Stimulated activated CD4-positive, alpha-beta T cell treated with anti-CD3 and anti-CD28 coated beads, Interleukin-1b, Interleukin-23, amount 100 ng/mL, for 1 hour (primary cell): ENCODE results near the gene TMCC1.
"Not testable (repeated sequence)": the region's sequence is repeated elsewhere in the genome, so short reads cannot be mapped to it uniquely, and the experiment has no call there.

Source experiments
- DNase-seq, 2 donors: peaks; one replicate each; pipeline ENCODE4 v3.0.0-alpha.2; 2020; ENCODE audit warnings: low read depth in 2 of 2

The TMCC1 gene

GRCh38 chr3:129686941-129687340 is 206.6 kb downstream of the TMCC1 start:
- no peak for DNase-seq

GRCh38 chr3:129684270-129684669 is 209.2 kb downstream of the TMCC1 start:
- DNase-seq = no peak

- no peak for DNase-seq
These were observed 210.3 kb downstream of the TMCC1 start for GRCh38 chr3:129683201-129683600.

- DNase-seq = no peak
These were observed 216.5 kb downstream of the TMCC1 start for GRCh38 chr3:129676985-129677384.

- DNase-seq = not testable (repeated sequence)
These were observed 218.8 kb downstream of the TMCC1 start for GRCh38 chr3:129674798-129675123.

- DNase-seq = no peak
These were observed 219.4 kb downstream of the TMCC1 start for GRCh38 chr3:129673897-129674797.

GRCh38 chr3:129673012-129673411 is 220.5 kb downstream of the TMCC1 start:
- no peak for DNase-seq

DNA sequence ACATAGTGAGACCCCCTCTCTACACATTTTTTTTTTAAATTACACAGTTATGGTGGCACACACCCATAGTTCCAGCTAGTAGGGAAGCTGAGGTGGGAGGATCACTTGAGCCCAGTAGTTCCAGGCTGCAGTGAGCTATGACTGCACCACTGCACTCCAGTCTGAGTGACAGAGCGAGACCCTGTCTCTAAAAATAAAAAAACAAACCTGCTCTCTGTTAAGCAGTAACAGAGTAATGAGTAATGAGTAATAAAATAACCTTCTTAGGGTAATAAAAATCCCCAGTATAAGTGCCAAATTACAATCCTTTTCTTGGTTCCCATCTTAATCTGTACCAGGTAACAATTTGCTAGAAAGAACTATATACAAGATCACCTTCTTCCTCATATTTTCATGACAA is 221.1 kb downstream of the TMCC1 start:
- no peak for DNase-seq

DNA sequence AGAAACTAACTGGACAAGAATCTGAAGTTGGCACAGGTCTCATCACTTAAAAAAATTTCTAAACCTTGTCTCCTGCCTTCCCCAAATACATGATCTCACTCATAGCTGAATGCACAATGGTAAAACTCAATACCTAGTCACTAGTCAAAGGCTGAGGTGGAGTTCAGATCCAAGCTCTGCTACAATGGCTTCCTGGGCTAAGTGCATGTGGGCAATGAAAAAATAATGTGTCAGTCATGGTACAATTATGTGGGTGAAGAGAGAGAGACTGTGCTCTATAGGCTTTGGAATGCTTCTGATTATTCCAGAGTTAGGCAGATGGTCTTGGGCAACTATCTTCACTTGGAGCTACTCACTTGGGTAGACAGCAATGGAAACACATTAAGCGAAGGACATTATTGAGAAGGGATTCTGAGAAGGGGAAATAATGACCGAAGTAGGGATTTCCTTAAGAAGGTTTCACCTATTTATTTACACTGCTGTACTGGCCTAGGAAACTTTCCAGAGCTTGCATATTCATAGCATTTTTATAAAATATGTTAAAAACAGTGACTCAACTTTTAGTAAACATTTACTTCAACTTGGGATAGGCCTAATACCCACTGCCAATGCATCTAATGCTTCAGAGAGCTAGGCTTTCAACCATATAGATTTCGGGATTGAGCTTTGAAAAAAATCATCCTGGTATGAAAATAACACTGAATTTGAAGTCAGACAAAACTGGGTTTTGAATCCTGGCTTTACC is 228.3 kb downstream of the TMCC1 start:
- no peak for DNase-seq

DNA sequence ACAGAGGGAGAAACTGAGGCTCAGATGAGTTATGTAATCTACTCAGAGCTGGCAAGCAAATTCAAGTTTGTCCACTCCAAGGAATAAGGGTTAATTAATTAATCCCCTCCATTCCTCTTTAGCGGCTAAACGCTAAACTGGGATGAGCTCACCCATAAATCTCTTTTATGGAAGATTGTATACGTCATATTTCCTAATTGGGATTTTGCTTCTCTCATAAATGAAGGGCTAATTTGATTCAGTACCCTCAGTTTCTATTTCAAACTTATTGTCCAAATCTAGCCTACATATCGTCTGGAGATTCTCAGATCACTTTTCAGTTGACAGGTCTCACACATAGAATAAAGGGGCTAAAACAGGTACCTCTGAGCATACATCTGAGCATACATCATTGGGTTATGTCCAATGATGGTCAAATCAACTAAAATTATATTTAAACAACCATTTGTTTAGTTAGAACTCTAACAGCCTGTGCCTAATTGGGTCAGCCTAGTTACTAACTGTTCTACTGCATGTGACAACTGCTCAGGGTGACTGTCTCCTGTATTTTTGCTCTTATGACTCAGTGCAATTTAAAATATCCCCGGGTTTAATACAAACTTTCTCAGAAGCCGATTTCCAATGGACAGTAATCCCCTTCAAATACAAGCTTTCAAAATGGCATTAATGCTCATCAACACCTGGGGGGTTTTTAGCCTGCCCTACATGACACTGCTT is 229.4 kb downstream of the TMCC1 start:
- DNase-seq = no peak

- no peak for DNase-seq
These were observed 230.5 kb downstream of the TMCC1 start for GRCh38 chr3:129663045-129663446.

DNA sequence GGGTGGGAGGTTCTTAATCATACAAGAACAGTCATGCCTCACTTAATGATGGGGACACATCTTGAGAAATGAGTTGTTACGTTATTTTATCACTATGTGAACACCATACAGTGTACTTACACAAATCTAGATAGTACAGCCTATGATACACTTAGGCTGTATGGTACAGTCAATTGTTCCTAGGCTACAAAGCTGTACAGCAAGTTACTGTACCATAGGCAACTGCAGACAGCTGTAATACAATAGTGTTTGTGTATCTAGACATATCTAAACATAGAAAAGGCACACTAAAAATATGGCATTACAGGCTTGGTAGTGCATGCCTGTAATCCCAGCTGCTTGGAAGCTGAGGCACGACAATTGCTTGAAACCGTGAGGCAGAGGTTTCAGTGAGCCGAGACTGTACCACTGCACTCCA is 231.3 kb downstream of the TMCC1 start:
- DNase-seq = no peak

DNA sequence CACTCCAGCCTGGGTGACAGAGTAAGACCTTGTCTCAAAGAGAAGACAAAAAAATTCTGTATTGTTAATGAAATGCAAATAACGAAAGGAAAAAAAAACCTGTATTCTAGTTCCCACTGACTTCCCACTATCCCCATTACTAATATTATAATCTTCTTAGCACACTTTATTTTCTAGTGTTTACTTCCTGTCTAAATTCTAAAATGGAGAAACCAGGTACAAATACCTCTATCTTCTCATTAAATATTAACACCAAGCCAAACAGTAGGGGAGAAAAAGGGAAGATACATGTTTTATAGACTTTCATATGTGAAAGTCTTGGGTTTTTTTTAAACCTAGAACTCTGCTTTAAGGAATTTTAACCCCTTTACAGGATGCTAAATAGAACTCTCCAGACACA is 231.7 kb downstream of the TMCC1 start:
- DNase-seq = no peak

GRCh38 chr3:129658110-129658843 is 235.2 kb downstream of the TMCC1 start:
- DNase-seq = no peak

GRCh38 chr3:129657261-129658046 is 236.1 kb downstream of the TMCC1 start:
- no peak for DNase-seq

GRCh38 chr3:129656659-129657247 is 236.8 kb downstream of the TMCC1 start:
- DNase-seq = no peak

- no peak for DNase-seq
These were observed 238.2 kb downstream of the TMCC1 start for GRCh38 chr3:129655291-129655700.

GRCh38 chr3:129654131-129654530 is 239.4 kb downstream of the TMCC1 start:
- DNase-seq = no peak

- no peak for DNase-seq
These were observed 240.5 kb downstream of the TMCC1 start for GRCh38 chr3:129653019-129653418.

DNA sequence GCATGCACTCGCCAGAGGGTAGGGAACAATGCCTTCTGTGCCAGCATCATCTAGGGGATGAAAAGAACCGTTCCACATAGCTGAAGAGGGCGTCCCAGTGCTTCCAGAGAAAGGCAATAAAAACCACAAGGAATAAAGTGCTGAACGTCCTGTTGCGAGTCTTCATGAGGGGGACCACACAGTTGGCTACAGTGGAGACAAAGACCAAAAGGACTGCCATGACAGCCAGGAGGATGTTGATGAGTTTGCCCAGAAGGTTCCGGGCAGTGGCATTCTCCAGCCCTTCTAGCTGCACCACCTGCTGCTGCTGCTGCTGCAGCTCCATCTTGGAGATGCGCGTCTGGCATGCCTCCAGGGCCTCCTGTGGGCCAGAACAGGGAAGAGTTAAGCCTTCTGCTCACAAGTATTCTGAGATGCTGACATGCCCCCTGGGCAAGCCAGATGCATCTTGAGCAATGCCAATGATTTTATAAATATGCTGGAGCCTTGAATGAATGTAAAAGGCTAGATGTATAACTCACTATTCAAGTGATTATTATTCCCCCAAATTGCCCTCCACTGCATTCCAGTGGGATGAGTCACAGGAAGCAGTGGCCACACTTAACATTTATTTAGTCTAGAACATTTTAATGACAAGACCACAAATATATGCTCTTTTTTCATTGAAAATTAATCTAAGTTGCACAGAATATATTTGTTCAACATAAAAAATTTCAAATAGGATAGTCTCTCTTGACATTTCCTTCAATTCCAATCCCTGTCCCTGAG is 241.9 kb downstream of the TMCC1 start:
- no peak for DNase-seq
